ENCODE results near the gene IMMP2L. TPM values are rescaled to one million over a fixed set of nuclear protein-coding genes. Genes with fewer than 3 reads are reported as not detected.

IMMP2L gene
- total RNA-seq, 4 donors from 2014 or later = 8.3 to 19.2 (median 17.8) TPM

DNA sequence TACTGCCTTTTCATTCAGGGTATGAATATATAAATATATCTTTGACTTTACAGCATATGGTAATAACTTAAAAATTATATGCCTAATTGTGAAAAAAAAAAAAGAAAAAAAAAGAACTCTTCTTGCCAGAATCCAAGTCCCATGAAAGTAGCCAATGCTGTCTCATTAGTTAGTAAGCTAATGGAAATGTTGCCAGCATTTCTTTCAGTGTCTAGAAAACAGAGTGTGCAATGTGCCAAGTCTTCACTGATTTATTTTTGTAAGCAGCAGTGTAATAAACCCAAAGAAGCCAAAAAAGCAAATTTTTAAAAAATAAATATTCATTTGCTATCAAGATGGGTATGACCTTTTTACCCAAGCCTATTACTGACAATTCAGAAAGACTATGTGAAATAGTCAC, 502.5 kb downstream of the IMMP2L start:
- Histone ChIP-seq H3K36me3 (no peaks in the 10 kb centered on the region), H3K4me1 (peaks cover 6 to 10% of the 10 kb centered on the region in 2 donors), H3K4me3 (no peak overlapping the region), H3K27me3 (no peaks in the 10 kb centered on the region), H3K9me3 (no peaks in the 10 kb centered on the region), H3K27ac (no peak overlapping the region)
- TF ChIP-seq CTCF (IDR thresholded peaks at IDR 0.05 in 4 of 5, conservative IDR thresholded peaks at IDR 0.05 in 1 of 5) (no peak), POLR2A (IDR thresholded peaks at IDR 0.05) (no peak)
- in situ Hi-C loops (cut with MboI; ENCODE audit: low sequenced_read_pairs in 4 of 4) (no loop called here), intact Hi-C loops (cut with DNase I; ENCODE audit: low total_unique reads) (no loop called here)
- DNase-seq (no peak), ATAC-seq (no peak)

- Histone ChIP-seq H3K4me1 (peaks cover 9 to 10% of the 10 kb centered on the region in 2 donors), H3K27ac (no peak overlapping the region), H3K27me3 (no peaks in the 10 kb centered on the region), H3K36me3 (no peaks in the 10 kb centered on the region), H3K4me3 (no peak overlapping the region), H3K9me3 (no peaks in the 10 kb centered on the region)
- TF ChIP-seq CTCF (IDR thresholded peaks at IDR 0.05 in 4 of 5, conservative IDR thresholded peaks at IDR 0.05 in 1 of 5) (no peak), POLR2A (IDR thresholded peaks at IDR 0.05) (no peak)
- ATAC-seq (no peak), DNase-seq (no peak)
- in situ Hi-C loops (cut with MboI; ENCODE audit: low sequenced_read_pairs in 4 of 4) (no loop called here), intact Hi-C loops (cut with DNase I; ENCODE audit: low total_unique reads) (no loop called here)
Measured at GRCh38 chr7:111057066-111057465, 505.2 kb downstream of the IMMP2L start.

DNA sequence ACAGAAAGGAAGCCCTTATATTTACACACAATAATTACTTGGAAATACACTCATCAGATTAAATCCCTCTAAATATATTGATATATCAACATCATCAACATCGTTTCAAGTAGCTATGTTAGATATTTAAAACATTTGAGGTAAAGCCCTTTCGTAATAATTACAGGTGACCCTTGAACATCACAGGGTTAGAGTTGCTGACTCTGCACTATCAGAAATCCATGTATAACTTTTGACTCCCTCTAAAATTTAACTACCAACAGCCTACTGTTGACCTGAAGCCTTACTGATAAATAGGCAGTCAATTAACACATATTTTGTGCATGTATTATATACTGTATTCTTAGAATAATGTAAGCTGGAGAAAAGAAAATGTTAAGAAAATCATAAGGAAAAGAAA, 505.9 kb downstream of the IMMP2L start:
- H3K9me3 ChIP-seq = no peaks in the 10 kb centered on the region
- H3K36me3 ChIP-seq = no peaks in the 10 kb centered on the region
- H3K4me3 ChIP-seq = no peak overlapping the region
- peaks cover 9 to 10% of the 10 kb centered on the region in 2 donors for H3K4me1 ChIP-seq
- no peaks in the 10 kb centered on the region for H3K27me3 ChIP-seq
- no peak overlapping the region for H3K27ac ChIP-seq
- intact Hi-C loops (cut with DNase I; ENCODE audit: low total_unique reads) (no loop called here), in situ Hi-C loops (cut with MboI; ENCODE audit: low sequenced_read_pairs in 4 of 4) (no loop called here)
- TF ChIP-seq CTCF (IDR thresholded peaks at IDR 0.05 in 4 of 5, conservative IDR thresholded peaks at IDR 0.05 in 1 of 5) (no peak), POLR2A (IDR thresholded peaks at IDR 0.05) (no peak)
- ATAC-seq (no peak), DNase-seq (no peak)

GRCh38 chr7:111053035-111053434, 509.3 kb downstream of the IMMP2L start:
- Histone ChIP-seq H3K36me3 (no peaks in the 10 kb centered on the region), H3K4me1 (peaks cover 0 to 3% of the 10 kb centered on the region in 2 donors), H3K27ac (no peak overlapping the region), H3K9me3 (no peaks in the 10 kb centered on the region), H3K27me3 (no peaks in the 10 kb centered on the region), H3K4me3 (no peak overlapping the region)
- no peak for ATAC-seq
- in situ Hi-C loops (cut with MboI; ENCODE audit: low sequenced_read_pairs in 4 of 4) (no loop called here), intact Hi-C loops (cut with DNase I; ENCODE audit: low total_unique reads) (no loop called here)
- no peak for DNase-seq
- no peak for TF ChIP-seq CTCF (IDR thresholded peaks at IDR 0.05 in 4 of 5, conservative IDR thresholded peaks at IDR 0.05 in 1 of 5)
- TF ChIP-seq POLR2A (IDR thresholded peaks at IDR 0.05) = no peak

DNA sequence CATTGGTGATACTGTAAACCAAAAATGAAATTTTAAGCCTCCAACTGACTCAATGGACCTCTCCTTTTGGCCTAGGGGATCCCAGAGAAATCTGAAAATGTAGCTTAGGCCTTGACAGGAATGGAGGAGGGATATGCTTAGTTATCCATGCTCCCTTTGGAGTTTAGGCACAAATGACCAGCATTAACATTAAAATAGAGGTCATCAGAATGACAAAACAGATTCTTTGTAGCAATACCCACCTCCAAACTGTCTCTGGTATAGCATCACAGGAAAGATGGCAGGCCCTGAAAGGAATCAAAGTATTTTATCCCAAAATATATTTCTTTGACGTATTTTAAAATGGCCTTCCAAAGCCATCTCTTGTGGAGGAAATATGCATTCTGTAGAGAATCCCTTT, 510.5 kb downstream of the IMMP2L start:
- in situ Hi-C loops (cut with MboI; ENCODE audit: low sequenced_read_pairs in 4 of 4) (no loop called here), intact Hi-C loops (cut with DNase I; ENCODE audit: low total_unique reads) (no loop called here)
- Histone ChIP-seq H3K9me3 (no peaks in the 10 kb centered on the region), H3K36me3 (no peaks in the 10 kb centered on the region), H3K4me1 (peaks cover 0 to 3% of the 10 kb centered on the region in 2 donors), H3K4me3 (no peak overlapping the region), H3K27ac (no peak overlapping the region), H3K27me3 (no peaks in the 10 kb centered on the region)
- TF ChIP-seq POLR2A (IDR thresholded peaks at IDR 0.05) (no peak), CTCF (IDR thresholded peaks at IDR 0.05 in 4 of 5, conservative IDR thresholded peaks at IDR 0.05 in 1 of 5) (no peak)
- DNase-seq (no peak), ATAC-seq (no peak)

Measured in gastrocnemius medialis (tissue), 4 donors.